C1 segment of cervical spinal cord (tissue), 14 donors: ENCODE data around the gene AQR.
"Not testable (repeated sequence)": the region's sequence is repeated elsewhere in the genome, so short reads cannot be mapped to it uniquely, and the experiment has no call there.

Source experiments
- DNase-seq, 14 donors: peaks; one replicate each; lab custom pipeline; 2025; lab: John Stamatoyannopoulos, UW

AQR gene

DNA sequence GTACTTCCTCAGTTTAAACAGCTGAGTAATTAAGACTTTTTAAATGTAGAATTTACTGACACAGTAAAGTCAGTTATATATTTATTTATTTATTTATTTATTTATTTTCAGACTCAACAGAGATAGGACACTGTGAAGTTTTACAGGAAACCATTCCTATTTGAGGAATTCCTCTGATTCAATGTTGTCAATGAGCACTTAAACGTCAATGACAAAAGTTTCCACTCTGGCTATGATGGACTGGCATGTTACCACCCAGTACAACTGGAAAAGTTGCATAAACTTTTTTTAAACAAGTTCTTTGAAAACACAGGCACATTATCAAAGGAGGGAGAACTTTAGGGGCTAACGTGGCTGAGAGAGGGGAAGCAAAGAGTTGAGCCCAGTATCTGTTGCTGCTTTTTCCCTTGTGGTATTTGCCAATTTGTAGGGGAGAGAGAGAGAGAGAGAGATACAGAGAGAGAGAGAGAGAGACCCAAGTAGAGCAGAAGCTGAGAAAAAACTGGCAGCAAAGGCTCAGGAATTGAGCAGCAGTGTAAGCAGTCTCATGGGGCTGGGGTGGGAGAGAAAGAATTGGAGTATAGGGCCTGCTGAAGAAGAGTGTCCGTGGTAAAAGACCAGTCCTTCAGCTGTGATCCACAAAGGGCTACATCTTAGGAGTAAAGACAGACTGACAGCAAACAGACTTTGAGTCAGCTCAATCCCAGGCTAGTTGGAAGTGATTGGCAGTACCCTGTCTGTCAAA is 155.9 kb downstream of the AQR start:
- no peak for DNase-seq

- DNase-seq: not testable (repeated sequence)
These were observed 156.6 kb downstream of the AQR start for GRCh38 chr15:34812868-34813365.

- DNase-seq: no peak
These were observed 157.2 kb downstream of the AQR start for GRCh38 chr15:34812369-34812768.

GRCh38 chr15:34810443-34811129 is 159.0 kb downstream of the AQR start:
- no peak for DNase-seq

DNA sequence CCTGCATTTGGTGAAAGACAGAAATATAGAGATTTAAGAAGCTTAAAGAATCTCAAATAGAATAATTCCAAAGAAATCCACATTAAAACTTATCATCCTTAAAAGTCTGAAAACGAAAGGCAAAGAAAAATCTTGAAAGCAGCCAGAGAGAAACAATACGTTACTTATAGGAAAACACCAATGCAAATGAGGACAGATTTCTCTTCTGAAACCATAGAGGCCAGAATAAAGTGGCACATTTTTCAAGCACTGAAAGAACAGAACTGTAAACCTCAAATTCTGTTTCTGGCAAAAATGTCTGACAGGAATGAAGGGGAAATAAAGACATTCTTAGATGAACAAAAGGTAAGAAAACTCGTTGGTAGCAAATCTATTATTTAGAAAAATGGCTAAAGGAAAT is 160.4 kb downstream of the AQR start:
- no peak for DNase-seq

DNA sequence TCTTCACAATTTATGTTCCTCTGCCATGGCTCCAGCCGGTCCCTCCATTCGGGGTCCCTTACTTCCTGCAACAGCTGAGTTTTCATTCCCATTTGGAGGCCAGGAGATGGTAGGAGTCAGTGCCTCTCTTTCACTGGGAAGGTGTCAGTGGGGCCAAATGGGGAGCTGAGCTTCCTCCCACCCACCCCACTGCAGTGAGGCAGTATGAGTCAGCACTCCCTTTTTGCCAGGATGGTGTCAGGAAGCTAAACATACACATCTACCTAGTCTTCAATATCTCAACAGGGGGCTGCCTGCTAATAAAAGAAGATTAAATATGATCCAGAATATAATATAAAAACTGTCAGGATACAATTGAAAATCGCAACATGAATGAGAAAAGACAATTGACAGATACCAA is 161.5 kb downstream of the AQR start:
- no peak for DNase-seq

GRCh38 chr15:34807241-34807640 is 162.3 kb downstream of the AQR start:
- DNase-seq: not testable (repeated sequence)

- no peak for DNase-seq
These were observed 164.8 kb downstream of the AQR start for GRCh38 chr15:34804776-34805175.

DNA sequence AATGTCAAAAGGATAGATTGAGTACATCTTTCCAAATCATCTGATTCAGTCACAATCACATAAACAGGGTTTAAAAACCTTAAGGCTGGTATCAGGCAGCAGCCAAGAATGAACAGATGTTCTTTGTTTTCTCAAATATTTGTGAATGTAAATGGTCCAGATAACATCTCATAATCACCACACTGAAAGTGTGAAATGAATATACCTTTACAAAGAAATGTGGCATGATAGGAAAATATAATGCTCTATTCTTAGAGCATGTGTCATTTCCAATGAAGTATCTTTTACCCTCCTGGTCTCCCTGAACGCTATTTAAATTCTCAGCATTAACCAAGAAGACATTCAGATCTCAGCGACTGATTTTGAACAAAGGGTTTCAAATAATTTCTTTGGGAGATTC is 165.4 kb downstream of the AQR start:
- no peak for DNase-seq

DNA sequence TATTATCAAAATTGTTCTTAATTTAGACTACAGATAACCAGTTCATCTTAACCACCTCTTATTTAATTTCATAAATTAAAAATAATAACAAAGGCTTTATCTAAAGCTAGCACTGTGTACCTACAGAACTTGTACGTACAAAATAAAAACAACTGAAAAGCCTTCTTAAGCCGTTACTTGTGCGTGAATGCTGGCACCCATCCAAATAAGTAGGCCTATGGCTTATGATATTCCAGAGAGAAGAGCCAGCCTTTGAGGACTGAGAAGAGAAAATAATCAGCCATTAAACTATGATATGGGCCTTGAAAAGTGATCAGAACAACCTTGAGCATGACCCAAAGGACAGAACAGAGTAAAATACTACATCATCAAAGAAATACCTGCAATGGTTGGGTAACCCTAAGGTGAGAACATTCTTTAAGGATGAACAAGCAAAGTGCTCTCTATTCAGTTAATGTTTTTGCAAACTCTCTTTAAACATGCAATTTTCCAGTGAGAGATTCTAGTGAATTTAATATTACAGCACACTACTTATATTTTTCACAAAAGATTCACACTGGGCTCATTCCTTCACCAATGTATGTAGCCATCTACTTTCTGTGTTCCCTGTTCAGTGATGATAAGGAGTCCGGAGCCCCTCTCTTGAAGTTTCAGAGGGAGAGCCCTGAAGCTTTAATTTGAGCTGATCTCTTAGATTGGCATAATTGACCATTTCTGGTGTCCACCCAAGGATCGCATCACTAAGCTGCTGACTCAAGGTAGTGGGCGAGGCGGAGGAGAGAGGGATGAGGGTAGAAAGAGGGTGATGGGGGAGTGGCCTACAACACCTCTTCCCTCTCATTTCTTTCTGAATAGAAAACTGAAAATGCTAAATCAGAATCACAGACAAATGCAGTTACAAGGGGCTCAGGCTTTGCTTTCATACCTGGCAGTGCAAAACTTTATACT is 166.5 kb downstream of the AQR start:
- no peak for DNase-seq

DNA sequence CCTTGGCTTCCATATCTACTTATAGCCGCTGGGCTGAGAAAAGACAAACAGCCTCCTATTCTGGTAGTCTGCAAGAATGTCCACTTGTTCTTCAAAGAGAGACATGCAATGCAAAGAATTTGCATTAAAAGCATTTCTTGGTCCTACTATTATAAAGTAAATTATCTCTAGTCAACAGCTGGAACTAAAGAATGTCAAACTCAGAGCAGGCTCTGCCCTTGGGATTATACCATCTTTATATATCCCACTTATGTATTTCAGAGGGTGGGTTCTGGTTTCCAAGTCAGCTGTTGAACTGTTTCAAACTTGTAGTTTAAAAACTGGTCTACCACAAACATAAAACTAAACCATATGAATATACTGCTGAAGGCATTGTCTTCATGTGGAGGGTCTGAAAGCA is 167.2 kb downstream of the AQR start:
- DNase-seq: no peak
